ENCODE results near the gene PKP2.

GRCh38 chr12:32821710-32822109 is 74.9 kb downstream of the PKP2 start:
- TF ChIP-seq CTCF (IDR thresholded peaks at IDR 0.05; ENCODE audit: low read depth, low read length, poor library complexity, severe bottlenecking) (no peak), EZH2phosphoT487 (IDR thresholded peaks at IDR 0.05; ENCODE audit: borderline replicate concordance, low read length) (no peak)
